Brain microvascular endothelial cell (primary cell): ENCODE results near the gene ADAM17.
A peak's percentile ranks its signal among the peaks of the same experiment; 100 is the strongest.

Experiments
- DNase-seq: peaks from one replicate; pipeline ENCODE4 v3.0.0-alpha.2; 2020
- H3K27ac ChIP-seq: fragments of 250-450 bp; sonication (Bioruptor Pico); 2 replicates; pipeline ENCODE4 v1.5.1; 2020; ENCODE audit warnings: mild to moderate bottlenecking, moderate library complexity
- H3K27me3 ChIP-seq: fragments of 250-450 bp; sonication (Bioruptor Pico); replicated peaks from 2 replicates; pipeline ENCODE4 v1.5.1; 2020; ENCODE audit warnings: mild to moderate bottlenecking
- H3K36me3 ChIP-seq: fragments of 250-450 bp; sonication (Bioruptor Pico); replicated peaks from 2 replicates; pipeline ENCODE4 v1.5.1; 2020; ENCODE audit warnings: mild to moderate bottlenecking
- H3K4me3 ChIP-seq: 2 replicates; pipeline ENCODE4 v1.5.1; 2011; ENCODE audit warnings: low read depth, mild to moderate bottlenecking, control low read depth, low read length, moderate library complexity
- CTCF ChIP-seq: IDR thresholded peaks from 2 replicates; pipeline ENCODE4 v1.5.1; 2011; ENCODE audit warnings: low read depth, mild to moderate bottlenecking, moderate library complexity, low read length, control low read depth, inconsistent platforms; ENCODE audit errors: missing control alignments
- in situ Hi-C: cut with HindIII; loops from 2 replicates; pipeline ENCODE4 v1.10.0; 2017; ENCODE audit warnings: low sequenced_read_pairs, low pct_ligation_motif_present

Gene ADAM17

GRCh38 chr2:9490789-9491188 is 64.8 kb downstream of the ADAM17 start:
- in situ Hi-C loops, result no loop called here
- Histone ChIP-seq H3K27me3 (no peaks in the 10 kb centered on the region), H3K36me3 (peaks cover 89% of the 10 kb centered on the region), H3K27ac (no peak overlapping the region), H3K4me3 (no peak overlapping the region)
- no peak for DNase-seq
- TF ChIP-seq CTCF, result no peak

DNA sequence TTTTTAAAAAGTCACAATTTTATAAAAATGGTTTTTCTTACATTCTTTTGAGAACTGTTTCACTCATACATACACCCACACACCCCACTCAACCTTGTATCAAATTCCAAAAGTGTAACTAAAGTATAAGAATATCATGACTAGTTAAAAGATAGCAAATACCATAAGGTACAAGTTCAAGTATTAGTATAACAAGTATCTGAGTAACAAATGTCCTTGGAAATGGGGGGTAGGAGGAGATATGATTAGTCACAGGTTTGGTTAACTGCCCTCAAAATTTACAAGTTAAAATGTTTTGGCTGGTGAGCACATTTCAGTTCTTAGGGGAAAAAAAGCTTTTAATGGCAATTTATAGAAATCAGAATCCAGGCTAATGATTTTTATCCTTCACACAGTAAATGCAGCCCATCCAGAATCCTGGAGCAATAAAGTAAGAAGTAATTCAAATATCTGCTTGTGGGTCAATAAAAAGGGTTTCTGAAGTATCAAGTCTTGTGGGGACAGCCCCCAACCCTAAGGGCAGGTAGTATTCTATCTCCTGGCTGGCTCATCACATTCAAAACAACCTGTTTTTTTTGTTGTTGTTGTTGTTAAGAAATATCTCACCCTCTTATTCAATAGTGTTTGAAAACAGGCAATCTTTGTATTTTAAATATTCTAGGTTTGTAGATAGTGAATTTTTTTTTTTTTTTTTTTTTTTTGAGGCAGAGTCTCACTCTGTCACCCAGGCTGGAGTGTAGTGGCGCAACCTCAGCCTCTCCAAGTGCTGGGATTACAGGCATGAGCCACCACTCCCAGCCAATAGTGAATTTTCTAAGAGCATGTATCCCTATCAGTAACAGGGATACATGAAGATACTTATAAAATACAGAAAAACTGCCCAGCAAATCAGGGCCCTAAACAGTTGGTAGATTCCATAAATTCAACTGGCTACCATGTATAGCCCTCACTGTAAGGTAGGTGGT is 66.8 kb downstream of the ADAM17 start:
- no peak for TF ChIP-seq CTCF
- in situ Hi-C loops, result no loop called here
- H3K27me3 ChIP-seq, result no peaks in the 10 kb centered on the region
- no peak for DNase-seq
- H3K36me3 ChIP-seq, result peaks cover 92% of the 10 kb centered on the region
- peak overlapping the region; percentile 12 for H3K27ac ChIP-seq
- H3K4me3 ChIP-seq, result no peak overlapping the region

DNA sequence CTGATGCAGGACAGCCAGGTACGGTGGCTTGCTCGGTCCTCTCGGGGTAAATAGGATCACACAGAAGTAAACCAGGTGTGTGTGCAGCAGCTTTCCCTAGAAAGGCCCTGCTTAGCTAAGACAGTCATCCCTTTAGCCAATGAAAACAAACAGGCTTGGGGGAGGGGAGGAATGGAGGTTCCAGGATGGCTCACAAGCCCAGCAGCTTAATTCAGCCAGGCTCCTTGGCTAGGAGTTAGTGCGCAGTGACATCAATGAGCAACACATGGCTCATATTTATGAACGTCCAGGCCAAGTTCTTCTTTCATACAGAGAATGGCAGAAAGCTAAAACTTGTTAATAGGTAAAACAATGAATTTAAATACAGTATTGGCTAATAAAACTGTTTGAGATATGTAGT is 71.1 kb downstream of the ADAM17 start:
- in situ Hi-C loops, result no loop called here
- Histone ChIP-seq H3K36me3 (peaks cover 69% of the 10 kb centered on the region), H3K27ac (no peak overlapping the region), H3K4me3 (no peak overlapping the region), H3K27me3 (no peaks in the 10 kb centered on the region)
- DNase-seq, result no peak
- no peak for TF ChIP-seq CTCF

DNA sequence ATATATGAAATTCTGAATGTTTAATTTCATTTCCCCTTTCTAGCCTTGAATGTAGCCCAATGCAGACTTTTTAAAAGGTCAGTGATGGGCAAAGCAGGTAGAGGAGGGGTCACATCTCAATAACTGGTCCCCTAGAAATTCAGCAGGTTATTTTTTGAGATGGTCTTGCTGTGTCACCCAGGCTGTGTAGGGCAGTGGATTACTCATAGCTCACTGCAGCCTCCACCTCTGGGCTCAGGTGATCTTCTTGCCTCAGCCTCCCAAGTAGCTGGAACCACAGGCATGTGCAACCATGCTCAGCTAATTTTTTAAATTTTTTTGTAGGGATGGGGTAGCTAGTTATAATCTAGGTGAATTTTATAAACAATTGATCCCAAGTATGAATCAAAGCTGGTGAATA is 72.5 kb downstream of the ADAM17 start:
- Histone ChIP-seq H3K27me3 (no peaks in the 10 kb centered on the region), H3K27ac (no peak overlapping the region), H3K4me3 (no peak overlapping the region), H3K36me3 (peaks cover 63% of the 10 kb centered on the region)
- DNase-seq, result no peak
- TF ChIP-seq CTCF, result no peak
- in situ Hi-C loops, result no loop called here

- TF ChIP-seq CTCF, result no peak
- in situ Hi-C loops, result no loop called here
- DNase-seq, result no peak
- Histone ChIP-seq H3K27me3 (no peaks in the 10 kb centered on the region), H3K36me3 (peaks cover 34% of the 10 kb centered on the region), H3K27ac (no peak overlapping the region), H3K4me3 (no peak overlapping the region)
Measured at GRCh38 chr2:9480157-9480556, 75.5 kb downstream of the ADAM17 start.
